Activated naive CD8-positive, alpha-beta T cell treated with anti-CD3 and anti-CD28 coated beads, Interleukin-2, amount 50 U/mL, for 24 hours (primary cell): Measurements from ENCODE around the gene YRDC.
A peak's percentile ranks its signal among the peaks of the same experiment; 100 is the strongest.
"Not testable (repeated sequence)": the region's sequence is repeated elsewhere in the genome, so short reads cannot be mapped to it uniquely, and the experiment has no call there.

ENCODE experiments used
- ATAC-seq: fragments of 150-1000 bp; cut with Tn5 transposase; one replicate; pipeline ENCODE4 v1.10.0; 2021
- DNase-seq: peaks from one replicate; pipeline ENCODE4 v3.0.0; 2021
- H3K27ac Mint-ChIP-seq: one replicate; pipeline ENCODE4 v1.8.0; 2021; ENCODE audit warnings: mild to moderate bottlenecking, mixed read lengths
- H3K27me3 Mint-ChIP-seq: one replicate; pipeline ENCODE4 v1.8.0; 2021; ENCODE audit warnings: mixed read lengths
- H3K36me3 Mint-ChIP-seq: one replicate; pipeline ENCODE4 v1.8.0; 2021; ENCODE audit warnings: low read depth, mixed read lengths
- H3K4me1 Mint-ChIP-seq: one replicate; pipeline ENCODE4 v1.8.0; 2021; ENCODE audit warnings: mixed read lengths
- H3K4me3 Mint-ChIP-seq: one replicate; pipeline ENCODE4 v1.8.0; 2021; ENCODE audit warnings: mild to moderate bottlenecking, moderate library complexity, mixed read lengths
- H3K9me3 Mint-ChIP-seq: one replicate; pipeline ENCODE4 v1.8.0; 2021; ENCODE audit warnings: mixed read lengths

YRDC gene

GRCh38 chr1:37808369-37809319, 636 bp upstream of the YRDC start:
- Mint-ChIP-seq H3K4me3 (peak overlapping the region; percentile 91), H3K27me3 (no peaks in the 10 kb centered on the region), H3K9me3 (no peaks in the 10 kb centered on the region), H3K27ac (peak overlapping the region; percentile 93), H3K4me1 (peaks cover 48% of the 10 kb centered on the region), H3K36me3 (peaks cover 39% of the 10 kb centered on the region)
- ATAC-seq, result peak; percentile 55
- peak; percentile 54 for DNase-seq

- Mint-ChIP-seq H3K9me3 (no peaks in the 10 kb centered on the region), H3K4me1 (peaks cover 48% of the 10 kb centered on the region), H3K4me3 (peak overlapping the region; percentile 91), H3K27ac (peak overlapping the region; percentile 93), H3K27me3 (no peaks in the 10 kb centered on the region), H3K36me3 (peaks cover 53% of the 10 kb centered on the region)
- ATAC-seq (no peak), DNase-seq (no peak)
Observed at GRCh38 chr1:37807220-37807554, 821 bp downstream of the YRDC start.

GRCh38 chr1:37802439-37802838, 5.6 kb downstream of the YRDC start:
- H3K9me3 Mint-ChIP-seq, result no peaks in the 10 kb centered on the region
- DNase-seq (no peak), ATAC-seq (no peak)
- H3K27me3 Mint-ChIP-seq, result no peaks in the 10 kb centered on the region
- H3K36me3 Mint-ChIP-seq, result peaks cover 62% of the 10 kb centered on the region
- peaks cover 23% of the 10 kb centered on the region for H3K4me1 Mint-ChIP-seq
- H3K4me3 Mint-ChIP-seq, result no peak overlapping the region
- no peak overlapping the region for H3K27ac Mint-ChIP-seq

- no peak overlapping the region for H3K4me3 Mint-ChIP-seq
- H3K4me1 Mint-ChIP-seq, result peaks cover 20% of the 10 kb centered on the region
- no peaks in the 10 kb centered on the region for H3K9me3 Mint-ChIP-seq
- peaks cover 8% of the 10 kb centered on the region for H3K27me3 Mint-ChIP-seq
- H3K36me3 Mint-ChIP-seq, result peaks cover 20% of the 10 kb centered on the region
- DNase-seq (no peak), ATAC-seq (no peak)
- H3K27ac Mint-ChIP-seq, result no peak overlapping the region
Observed at GRCh38 chr1:37797750-37798345, 10.2 kb downstream of the YRDC start.

GRCh38 chr1:37795340-37796125, 12.5 kb downstream of the YRDC start:
- Mint-ChIP-seq H3K27ac (no peak overlapping the region), H3K27me3 (peaks cover 29% of the 10 kb centered on the region), H3K9me3 (no peaks in the 10 kb centered on the region), H3K4me3 (peak overlapping the region; percentile 60), H3K36me3 (peaks cover 8% of the 10 kb centered on the region), H3K4me1 (peaks cover 20% of the 10 kb centered on the region)
- ATAC-seq, result no peak
- peak; percentile 56 for DNase-seq

- DNase-seq, result no peak
Observed at GRCh38 chr1:37794372-37795339, 13.4 kb downstream of the YRDC start.

GRCh38 chr1:37793773-37794371, 14.1 kb downstream of the YRDC start, which contains the start of gene MANEAL:
Gene MANEAL, plus strand, starts transcription at chr1:37793847. Its CDS starts 336 bp downstream, at chr1:37794183.
- H3K36me3 Mint-ChIP-seq, result peaks cover 2% of the 10 kb centered on the region
- H3K9me3 Mint-ChIP-seq, result no peaks in the 10 kb centered on the region
- ATAC-seq, result peak; percentile 61
- peaks cover 20% of the 10 kb centered on the region for H3K4me1 Mint-ChIP-seq
- no peak within 1 kb of the TSS for H3K27ac Mint-ChIP-seq
- H3K27me3 Mint-ChIP-seq, result peaks cover 32% of the 10 kb centered on the region
- DNase-seq, result peak; percentile 42
- H3K4me3 Mint-ChIP-seq, result peak within 1 kb of the TSS; percentile 60

More at GRCh38 chr1:37794372-37795339, 13.4 kb downstream of the YRDC start:
- peaks cover 20% of the 10 kb centered on the region for H3K4me1 Mint-ChIP-seq
- peaks cover 31% of the 10 kb centered on the region for H3K27me3 Mint-ChIP-seq
- no peaks in the 10 kb centered on the region for H3K9me3 Mint-ChIP-seq
- peak overlapping the region; percentile 60 for H3K4me3 Mint-ChIP-seq
- peak; percentile 21 for ATAC-seq
- H3K27ac Mint-ChIP-seq, result no peak overlapping the region
- H3K36me3 Mint-ChIP-seq, result peaks cover 3% of the 10 kb centered on the region

- Mint-ChIP-seq H3K4me3 (peak overlapping the region; percentile 21), H3K4me1 (peaks cover 20% of the 10 kb centered on the region), H3K27ac (no peak overlapping the region), H3K27me3 (peaks cover 39% of the 10 kb centered on the region), H3K9me3 (no peaks in the 10 kb centered on the region), H3K36me3 (peaks cover 1% of the 10 kb centered on the region)
- no peak for DNase-seq
- ATAC-seq, result no peak
Observed at GRCh38 chr1:37792943-37793686, 14.9 kb downstream of the YRDC start.

GRCh38 chr1:37782491-37782890, 25.5 kb downstream of the YRDC start:
- DNase-seq (no peak), ATAC-seq (no peak)
- Mint-ChIP-seq H3K9me3 (no peaks in the 10 kb centered on the region), H3K4me3 (no peak overlapping the region), H3K27me3 (peaks cover 22% of the 10 kb centered on the region), H3K27ac (no peak overlapping the region), H3K36me3 (no peaks in the 10 kb centered on the region), H3K4me1 (peaks cover under 1% of the 10 kb centered on the region)

GRCh38 chr1:37778654-37779053, 29.4 kb downstream of the YRDC start:
- Mint-ChIP-seq H3K4me1 (peaks cover 10% of the 10 kb centered on the region), H3K27me3 (peaks cover 8% of the 10 kb centered on the region), H3K4me3 (no peak overlapping the region), H3K36me3 (no peaks in the 10 kb centered on the region), H3K9me3 (peaks cover 3% of the 10 kb centered on the region), H3K27ac (no peak overlapping the region)
- ATAC-seq, result no peak
- no peak for DNase-seq

GRCh38 chr1:37776946-37777516, 31.0 kb downstream of the YRDC start:
- peaks cover 3% of the 10 kb centered on the region for H3K9me3 Mint-ChIP-seq
- H3K4me3 Mint-ChIP-seq, result no peak overlapping the region
- DNase-seq (peak; percentile 32), ATAC-seq (peak; percentile 77)
- H3K36me3 Mint-ChIP-seq, result no peaks in the 10 kb centered on the region
- peaks cover 14% of the 10 kb centered on the region for H3K27me3 Mint-ChIP-seq
- H3K4me1 Mint-ChIP-seq, result peaks cover 10% of the 10 kb centered on the region
- H3K27ac Mint-ChIP-seq, result no peak overlapping the region

- not testable (repeated sequence) for H3K27ac Mint-ChIP-seq, DNase-seq, ATAC-seq, H3K4me1 Mint-ChIP-seq, H3K36me3 Mint-ChIP-seq, H3K9me3 Mint-ChIP-seq, H3K4me3 Mint-ChIP-seq
- peaks cover 47% of the 10 kb centered on the region for H3K27me3 Mint-ChIP-seq
Observed at GRCh38 chr1:37771440-37771839, 36.6 kb downstream of the YRDC start.
